GM12801 (cell line): ENCODE measurements around the gene IGFBP1.

Experiments
- CTCF ChIP-seq: IDR thresholded peaks from one replicate; pipeline ENCODE4 v1.5.1; 2011; ENCODE audit warnings: control low read depth; ENCODE audit not compliant: insufficient read length; ENCODE audit errors: extremely low read depth

The IGFBP1 gene

GRCh38 chr7:45924283-45924682, 36.0 kb downstream of the IGFBP1 start:
- TF ChIP-seq CTCF = no peak

- no peak for TF ChIP-seq CTCF
Observed at GRCh38 chr7:45927721-45928120, 39.4 kb downstream of the IGFBP1 start.

- no peak for TF ChIP-seq CTCF
Observed at GRCh38 chr7:45930967-45931366, 42.7 kb downstream of the IGFBP1 start.

- TF ChIP-seq CTCF = no peak
Observed at GRCh38 chr7:45937301-45937700, 49.0 kb downstream of the IGFBP1 start.

- no peak for TF ChIP-seq CTCF
Observed at GRCh38 chr7:45937862-45938261, 49.6 kb downstream of the IGFBP1 start.

GRCh38 chr7:45938626-45939302, 50.5 kb downstream of the IGFBP1 start:
- TF ChIP-seq CTCF = no peak

- no peak for TF ChIP-seq CTCF
Observed at GRCh38 chr7:45939574-45939973, 51.3 kb downstream of the IGFBP1 start.
